A549 (cell line): ENCODE data around the gene ATG10. TPM values are rescaled to one million over a fixed set of nuclear protein-coding genes. Genes with fewer than 3 reads are reported as not detected.

Source experiments
- ATAC-seq, 2 experiments: fragments of 200-7000 bp in 1 of 2; fragments of >200 bp in 1 of 2; cut with Nextera tagmentation in 1 of 2; cut with Tn5 transposase in 1 of 2; 3 replicates each; pipeline versions ENCODE4 v1.8.0 to v1.9.1; 2018 to 2020; ENCODE audit warnings: mild to moderate bottlenecking in 1 of 2, moderate library complexity in 1 of 2
- CTCF ChIA-PET: fragments of 300-600 bp; sonication (Branson Sonifier 250); formaldehyde crosslinking; extraction: SDS; loops from one replicate; lab custom pipeline; 2021; ENCODE audit warnings: antibody characterized with exemption, inconsistent platforms; lab: Yijun Ruan, JAX
- POLR2A ChIA-PET: fragments of 350-600 bp; formaldehyde crosslinking; extraction: SDS; loops from one replicate; lab custom pipeline; 2021; ENCODE audit warnings: antibody characterized with exemption, inconsistent platforms; lab: Yijun Ruan, JAX
- DNase-seq, 2 experiments: peaks; one replicate each; pipeline versions ENCODE4 v3.0.0 to v3.0.0-alpha.2; 2011 to 2016; ENCODE audit warnings: low read depth in 1 of 2, low spot score in 1 of 2
- FAIRE-seq: peaks from 2 replicates; lab custom pipeline; 2011; peaks lifted over from hg19 to GRCh38; lab: Jason Lieb, UNC
- H3K27ac ChIP-seq, 2 experiments: fragments of >200 bp; sonication (Bioruptor Twin); formaldehyde crosslinking; 3 replicates each; pipeline ENCODE4 v1.5.1; 2016 to 2017
- H3K4me1 ChIP-seq: fragments of >200 bp; sonication (Bioruptor Twin); formaldehyde crosslinking; 3 replicates; pipeline ENCODE4 v1.6.1; 2016
- H3K4me2 ChIP-seq: fragments of >200 bp; sonication (Bioruptor Twin); formaldehyde crosslinking; 3 replicates; pipeline ENCODE4 v1.6.1; 2016
- H3K4me3 ChIP-seq: fragments of >200 bp; sonication (Bioruptor Twin); formaldehyde crosslinking; 3 replicates; pipeline ENCODE4 v1.5.1; 2016
- H3K9me3 ChIP-seq: fragments of >200 bp; sonication (Bioruptor Twin); formaldehyde crosslinking; 3 replicates; pipeline ENCODE4 v1.6.1; 2016
- BHLHE40 ChIP-seq: IDR thresholded peaks from 2 replicates; pipeline ENCODE4 v1.6.1; 2012; ENCODE audit warnings: low read depth, low read length, inconsistent platforms
- EHF ChIP-seq: fragments of 250-450 bp; sonication (Bioruptor Pico); IDR thresholded peaks from 2 replicates; pipeline ENCODE4 v1.5.0; 2020; ENCODE audit warnings: mild to moderate bottlenecking
- EHMT2 ChIP-seq: fragments of 200-600 bp; sonication (generic); IDR thresholded peaks from 2 replicates; pipeline ENCODE4 v1.6.1; 2016; ENCODE audit warnings: antibody characterized with exemption, low read depth, mild to moderate bottlenecking, moderate library complexity
- ESRRA ChIP-seq: fragments of 150-350 bp; IDR thresholded peaks from 2 replicates; pipeline ENCODE4 v1.6.1; 2014; ENCODE audit warnings: mild to moderate bottlenecking, low read length, borderline replicate concordance
- FOSL2 ChIP-seq, 2 experiments: fragments of 450-650 bp in 1 of 2; fragments of >200 bp in 1 of 2; sonication (Bioruptor Twin) in 1 of 2; formaldehyde crosslinking; IDR thresholded peaks; 2 replicates each; pipeline versions ENCODE4 v1.5.0 to v1.6.1; 2016 to 2020; ENCODE audit warnings: mild to moderate bottlenecking in 1 of 2, moderate library complexity in 1 of 2
- FOXS1 ChIP-seq: fragments of 250-450 bp; sonication (Bioruptor Pico); IDR thresholded peaks from 2 replicates; pipeline ENCODE4 v1.5.0; 2020; ENCODE audit warnings: mild to moderate bottlenecking, moderate library complexity
- GATA3 ChIP-seq: IDR thresholded peaks from 2 replicates; pipeline ENCODE4 v1.6.1; 2012; ENCODE audit warnings: borderline replicate concordance
- HDAC2 ChIP-seq: fragments of 200-600 bp; sonication (generic); IDR thresholded peaks from 2 replicates; pipeline ENCODE4 v1.6.1; 2016
- HEYL ChIP-seq: fragments of 250-450 bp; sonication (Bioruptor Pico); IDR thresholded peaks from 2 replicates; pipeline ENCODE4 v1.8.0; 2021; ENCODE audit warnings: mild to moderate bottlenecking, moderate library complexity
- HOXB13 ChIP-seq: fragments of 250-450 bp; sonication (Bioruptor Pico); IDR thresholded peaks from 2 replicates; pipeline ENCODE4 v1.5.0; 2020; ENCODE audit warnings: low read depth, mild to moderate bottlenecking, moderate library complexity
- KDM1A ChIP-seq: fragments of 200-600 bp; sonication (generic); IDR thresholded peaks from 2 replicates; pipeline ENCODE4 v1.6.1; 2016; ENCODE audit warnings: low read depth, mild to moderate bottlenecking
- KDM5A ChIP-seq: fragments of 200-600 bp; sonication (generic); IDR thresholded peaks from 2 replicates; pipeline ENCODE4 v1.6.1; 2016; ENCODE audit warnings: antibody characterized with exemption, mild to moderate bottlenecking
- MAFK ChIP-seq: fragments of 450-650 bp; IDR thresholded peaks from 2 replicates; pipeline ENCODE4 v1.6.1; 2014; ENCODE audit not compliant: partially characterized antibody
- MYC ChIP-seq: IDR thresholded peaks from 2 replicates; pipeline ENCODE4 v1.6.1; 2012; ENCODE audit warnings: mild to moderate bottlenecking, inconsistent platforms, low read length, improper control_type of control experiment, borderline replicate concordance
- POLR2AphosphoS2 ChIP-seq: conservative IDR thresholded peaks from 2 replicates; pipeline ENCODE4 v1.6.1; 2012; ENCODE audit warnings: low read length, improper control_type of control experiment, inconsistent platforms
- RARB ChIP-seq: fragments of 250-450 bp; sonication (Bioruptor Pico); IDR thresholded peaks from 2 replicates; pipeline ENCODE4 v1.8.0; 2021; ENCODE audit warnings: mild to moderate bottlenecking, moderate library complexity
- RCOR1 ChIP-seq: fragments of 150-350 bp; IDR thresholded peaks from 2 replicates; pipeline ENCODE4 v1.6.1; 2014; ENCODE audit warnings: antibody characterized with exemption, low read length, low read depth
- RNF2 ChIP-seq: fragments of 200-600 bp; sonication (generic); IDR thresholded peaks from 2 replicates; pipeline ENCODE4 v1.6.1; 2016; ENCODE audit warnings: low read depth, mild to moderate bottlenecking, antibody characterized with exemption, moderate library complexity, borderline replicate concordance
- TFCP2L1 ChIP-seq: fragments of 250-450 bp; sonication (Bioruptor Pico); IDR thresholded peaks from 2 replicates; pipeline ENCODE4 v1.5.0; 2021; ENCODE audit warnings: mild to moderate bottlenecking
- TP53 ChIP-seq: fragments of 250-450 bp; sonication (Bioruptor Pico); IDR thresholded peaks from 2 replicates; pipeline ENCODE4 v1.5.0; 2021; ENCODE audit warnings: mild to moderate bottlenecking, moderate library complexity
- ZNF302 ChIP-seq: fragments of 250-450 bp; sonication (Bioruptor Pico); IDR thresholded peaks from 2 replicates; pipeline ENCODE4 v1.9.0; 2021; ENCODE audit warnings: inconsistent platforms, mild to moderate bottlenecking, moderate library complexity
- WGBS: methylation state at CpG from one replicate; pipeline ENCODE4 v1.1.6; 2017; ENCODE audit errors: missing lambda C conversion rate; 5-methylcytosine and 5-hydroxymethylcytosine counted together
- polyA plus RNA-seq, 4 experiments: library from polyadenylated mRNA; depleted of rRNA in 3 of 4; stranded (reverse); fragments of >200 nt; fragmentation: RNase III in 1 of 4; extraction: RNeasy Plus Mini Kit Qiagen cat#74134 plus additional on column Dnase treatment in 1 of 4; gene quantifications; 2 replicates in 3 of 4; 3 replicates in 1 of 4; pipeline ENCODE4 v1.2.3, GENCODE V29; 2011 to 2017
- TF ChIP-seq, protein P1 (sequence below): fragments of >200 bp; sonication (Bioruptor Twin); formaldehyde crosslinking; IDR thresholded peaks from 3 replicates; pipeline ENCODE4 v1.5.1; 2016
- TF ChIP-seq, protein P2 (sequence below): fragments of 250-450 bp; sonication (Bioruptor Pico); IDR thresholded peaks from 2 replicates; pipeline ENCODE4 v1.5.0; 2020; ENCODE audit warnings: low read depth, mild to moderate bottlenecking, moderate library complexity
- TF ChIP-seq, protein P3 (sequence below): fragments of 250-450 bp; sonication (Bioruptor Pico); IDR thresholded peaks from 2 replicates; pipeline ENCODE4 v1.5.0; 2021; ENCODE audit warnings: mild to moderate bottlenecking, moderate library complexity, borderline replicate concordance
- TF ChIP-seq, protein P4 (sequence below): fragments of 450-650 bp; IDR thresholded peaks from 2 replicates; pipeline ENCODE4 v1.6.1; 2014; ENCODE audit warnings: antibody characterized with exemption

The ATG10 gene
- polyA plus RNA-seq, 2 of the 4 experiments (the other 2 are of a cell fraction) = 12.7 to 17.9 TPM

DNA sequence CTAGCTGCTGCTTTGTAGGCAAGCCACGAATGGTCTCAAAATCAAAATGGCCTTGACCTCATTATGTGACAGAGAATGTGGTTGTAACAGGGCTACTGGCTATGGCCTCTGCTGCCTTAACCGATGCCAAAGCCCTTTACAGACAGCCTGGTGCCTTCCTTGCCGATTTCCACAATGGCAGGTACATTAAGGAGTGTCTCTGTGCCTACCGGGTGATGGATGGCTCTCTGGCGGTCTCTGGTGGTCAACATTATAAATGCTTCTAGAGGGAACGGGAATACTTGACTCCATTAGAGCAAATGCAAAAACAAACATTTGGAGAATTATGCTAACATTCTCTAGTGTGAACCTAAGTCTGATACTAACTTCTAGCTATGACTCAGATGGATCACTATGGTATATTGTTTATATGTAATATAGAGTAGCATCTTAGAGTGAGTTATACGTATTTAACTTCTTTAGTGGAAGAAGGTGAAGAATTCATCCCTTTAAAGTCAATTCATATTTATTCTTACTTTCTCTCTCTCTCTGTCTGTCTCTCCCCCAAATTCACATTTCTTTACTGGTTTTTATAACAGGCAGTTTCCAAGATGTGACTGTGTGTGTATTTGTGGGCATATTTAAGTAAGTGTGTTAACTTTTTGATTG lies 253.8 kb downstream of the ATG10 start (continued):
- TF ChIP-seq, protein P1, sequence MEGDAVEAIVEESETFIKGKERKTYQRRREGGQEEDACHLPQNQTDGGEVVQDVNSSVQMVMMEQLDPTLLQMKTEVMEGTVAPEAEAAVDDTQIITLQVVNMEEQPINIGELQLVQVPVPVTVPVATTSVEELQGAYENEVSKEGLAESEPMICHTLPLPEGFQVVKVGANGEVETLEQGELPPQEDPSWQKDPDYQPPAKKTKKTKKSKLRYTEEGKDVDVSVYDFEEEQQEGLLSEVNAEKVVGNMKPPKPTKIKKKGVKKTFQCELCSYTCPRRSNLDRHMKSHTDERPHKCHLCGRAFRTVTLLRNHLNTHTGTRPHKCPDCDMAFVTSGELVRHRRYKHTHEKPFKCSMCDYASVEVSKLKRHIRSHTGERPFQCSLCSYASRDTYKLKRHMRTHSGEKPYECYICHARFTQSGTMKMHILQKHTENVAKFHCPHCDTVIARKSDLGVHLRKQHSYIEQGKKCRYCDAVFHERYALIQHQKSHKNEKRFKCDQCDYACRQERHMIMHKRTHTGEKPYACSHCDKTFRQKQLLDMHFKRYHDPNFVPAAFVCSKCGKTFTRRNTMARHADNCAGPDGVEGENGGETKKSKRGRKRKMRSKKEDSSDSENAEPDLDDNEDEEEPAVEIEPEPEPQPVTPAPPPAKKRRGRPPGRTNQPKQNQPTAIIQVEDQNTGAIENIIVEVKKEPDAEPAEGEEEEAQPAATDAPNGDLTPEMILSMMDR = peak; percentile 90
- TF ChIP-seq HOXB13 = no peak
- TF ChIP-seq TP53 (CRISPR knock-in tag) = no peak
- TF ChIP-seq EHF (CRISPR knock-in tag) = no peak
- no peak for TF ChIP-seq RCOR1

DNA sequence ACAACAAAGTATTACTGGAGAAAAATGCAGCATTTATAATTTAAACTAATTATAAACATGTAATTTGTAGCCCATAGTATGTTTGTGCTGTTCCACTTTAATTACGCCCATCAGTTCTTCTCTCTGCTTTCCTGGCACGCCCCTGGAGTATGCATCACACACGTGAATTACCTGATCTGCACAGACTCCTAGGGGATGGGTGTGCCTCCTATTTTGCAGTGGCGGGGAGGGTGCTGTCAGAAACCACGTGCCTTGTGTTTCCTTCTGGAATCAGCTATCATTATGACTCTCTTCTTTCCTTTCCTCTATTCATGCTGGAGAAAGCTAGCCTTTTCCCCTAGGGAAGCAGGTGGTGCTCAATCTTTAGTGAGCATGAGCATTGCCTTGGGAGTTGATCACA lies 263.1 kb downstream of the ATG10 start:
- Histone ChIP-seq H3K27ac (no peak overlapping the region), H3K4me2 (no peak overlapping the region), H3K4me3 (no peak overlapping the region), H3K4me1 (no peaks in the 10 kb centered on the region), H3K9me3 (no peaks in the 10 kb centered on the region)
- ATAC-seq (no peak), FAIRE-seq (no peak), DNase-seq (no peak)
- ChIA-PET POLR2A (no interaction called here), CTCF (interaction anchor here (1.4 to 2.1 kb wide), 2 partner anchors 8 to 9 kb away, joined by 4 to 12 read pairs; no protein-coding TSS in a partner anchor)
- 67% methylated on average over 5 of the region's 5 CpGs for WGBS
- TF ChIP-seq RNF2 = no peak
- no peak for TF ChIP-seq MAFK
- no peak for TF ChIP-seq HDAC2
- TF ChIP-seq, protein P2, sequence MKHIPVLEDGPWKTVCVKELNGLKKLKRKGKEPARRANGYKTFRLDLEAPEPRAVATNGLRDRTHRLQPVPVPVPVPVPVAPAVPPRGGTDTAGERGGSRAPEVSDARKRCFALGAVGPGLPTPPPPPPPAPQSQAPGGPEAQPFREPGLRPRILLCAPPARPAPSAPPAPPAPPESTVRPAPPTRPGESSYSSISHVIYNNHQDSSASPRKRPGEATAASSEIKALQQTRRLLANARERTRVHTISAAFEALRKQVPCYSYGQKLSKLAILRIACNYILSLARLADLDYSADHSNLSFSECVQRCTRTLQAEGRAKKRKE (CRISPR knock-in tag) = no peak
- no peak for TF ChIP-seq RARB (CRISPR knock-in tag)
- TF ChIP-seq MYC = no peak
- no peak for TF ChIP-seq BHLHE40
- no peak for TF ChIP-seq HOXB13
- no peak for TF ChIP-seq FOXS1 (CRISPR knock-in tag)
- TF ChIP-seq POLR2AphosphoS2 = no peak
- no peak for TF ChIP-seq HEYL
- TF ChIP-seq TFCP2L1 (CRISPR knock-in tag) = no peak
- no peak for TF ChIP-seq TP53 (CRISPR knock-in tag)
- TF ChIP-seq FOSL2 (IDR thresholded peaks at IDR 0.05) = no peak
- no peak for TF ChIP-seq FOSL2 (CRISPR knock-in tag; IDR thresholded peaks at IDR 0.05)
- no peak for TF ChIP-seq EHMT2

DNA sequence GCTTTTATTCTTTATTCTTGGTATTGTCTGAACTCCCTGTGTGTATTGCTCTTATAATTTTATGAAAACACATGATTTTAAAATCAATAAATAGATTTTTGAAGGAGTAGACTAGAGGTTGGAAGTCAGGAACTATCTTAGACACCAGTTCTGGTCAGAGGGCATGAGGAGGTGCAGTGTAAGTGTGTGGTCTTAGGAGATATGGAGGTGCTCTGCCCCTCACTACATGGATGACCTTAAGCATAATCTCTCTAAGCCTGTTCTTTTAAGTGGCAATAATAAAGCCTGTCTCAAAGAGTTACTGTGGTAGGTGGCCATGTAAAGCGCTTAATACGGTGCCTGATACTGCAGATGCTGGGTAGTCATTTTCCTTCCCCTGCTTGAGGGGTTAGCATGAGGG lies 272.3 kb downstream of the ATG10 start:
- H3K4me1 ChIP-seq = no peaks in the 10 kb centered on the region
- FAIRE-seq (no peak), ATAC-seq (no peak)
- TF ChIP-seq FOXS1 (CRISPR knock-in tag) (no peak), ESRRA (no peak), ZNF302 (CRISPR knock-in tag) (no peak), MAFK (no peak), EHMT2 (no peak), GATA3 (no peak), KDM1A (no peak), KDM5A (no peak)
- TF ChIP-seq, protein P1 = no peak
- TF ChIP-seq, protein P3, sequence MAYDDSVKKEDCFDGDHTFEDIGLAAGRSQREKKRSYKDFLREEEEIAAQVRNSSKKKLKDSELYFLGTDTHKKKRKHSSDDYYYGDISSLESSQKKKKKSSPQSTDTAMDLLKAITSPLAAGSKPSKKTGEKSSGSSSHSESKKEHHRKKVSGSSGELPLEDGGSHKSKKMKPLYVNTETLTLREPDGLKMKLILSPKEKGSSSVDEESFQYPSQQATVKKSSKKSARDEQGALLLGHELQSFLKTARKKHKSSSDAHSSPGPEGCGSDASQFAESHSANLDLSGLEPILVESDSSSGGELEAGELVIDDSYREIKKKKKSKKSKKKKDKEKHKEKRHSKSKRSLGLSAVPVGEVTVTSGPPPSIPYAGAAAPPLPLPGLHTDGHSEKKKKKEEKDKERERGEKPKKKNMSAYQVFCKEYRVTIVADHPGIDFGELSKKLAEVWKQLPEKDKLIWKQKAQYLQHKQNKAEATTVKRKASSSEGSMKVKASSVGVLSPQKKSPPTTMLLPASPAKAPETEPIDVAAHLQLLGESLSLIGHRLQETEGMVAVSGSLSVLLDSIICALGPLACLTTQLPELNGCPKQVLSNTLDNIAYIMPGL (CRISPR knock-in tag) = no peak
- TF ChIP-seq, protein P4, sequence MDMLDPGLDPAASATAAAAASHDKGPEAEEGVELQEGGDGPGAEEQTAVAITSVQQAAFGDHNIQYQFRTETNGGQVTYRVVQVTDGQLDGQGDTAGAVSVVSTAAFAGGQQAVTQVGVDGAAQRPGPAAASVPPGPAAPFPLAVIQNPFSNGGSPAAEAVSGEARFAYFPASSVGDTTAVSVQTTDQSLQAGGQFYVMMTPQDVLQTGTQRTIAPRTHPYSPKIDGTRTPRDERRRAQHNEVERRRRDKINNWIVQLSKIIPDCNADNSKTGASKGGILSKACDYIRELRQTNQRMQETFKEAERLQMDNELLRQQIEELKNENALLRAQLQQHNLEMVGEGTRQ = no peak
- TF ChIP-seq, all 56 proteins: peak for 0
- no peak for DNase-seq
- POLR2A ChIA-PET = no interaction called here
- H3K9me3 ChIP-seq = peaks cover 15% of the 10 kb centered on the region
- no peak overlapping the region for H3K27ac ChIP-seq
- 95% methylated on average over 2 of the region's 2 CpGs for WGBS
- no peak overlapping the region for H3K4me3 ChIP-seq
- H3K4me2 ChIP-seq = no peak overlapping the region
- CTCF ChIA-PET = interaction anchor here (1.5 kb wide), 1 partner anchor 9 kb away, joined by 4 read pairs; no protein-coding TSS in a partner anchor
